SK-N-SH treated with all-trans-retinoic acid at 6 μM for 48 hours (cell line): ENCODE data around the gene SLC17A4.

Experiments
- BACH2 ChIP-seq: fragments of 250-450 bp; sonication (Bioruptor Pico); IDR thresholded peaks from 2 replicates; pipeline ENCODE4 v1.9.0; 2021; ENCODE audit warnings: mild to moderate bottlenecking, borderline replicate concordance
- PATZ1 ChIP-seq: fragments of 250-450 bp; sonication (Bioruptor Pico); IDR thresholded peaks from 2 replicates; pipeline ENCODE4 v1.8.0; 2020; ENCODE audit warnings: mild to moderate bottlenecking, moderate library complexity, borderline replicate concordance
- PPARA ChIP-seq: fragments of 250-450 bp; sonication (Bioruptor Pico); IDR thresholded peaks from 2 replicates; pipeline ENCODE4 v1.5.0; 2020; ENCODE audit warnings: mild to moderate bottlenecking, borderline replicate concordance
- TOX ChIP-seq: fragments of 250-450 bp; sonication (Bioruptor Pico); IDR thresholded peaks from 2 replicates; pipeline ENCODE4 v1.8.0; 2021; ENCODE audit warnings: mild to moderate bottlenecking, moderate library complexity, borderline replicate concordance
- ZNF8 ChIP-seq: fragments of 450-650 bp; formaldehyde crosslinking; IDR thresholded peaks from 2 replicates; pipeline ENCODE4 v1.5.0; 2020; ENCODE audit warnings: mild to moderate bottlenecking, moderate library complexity

DNA sequence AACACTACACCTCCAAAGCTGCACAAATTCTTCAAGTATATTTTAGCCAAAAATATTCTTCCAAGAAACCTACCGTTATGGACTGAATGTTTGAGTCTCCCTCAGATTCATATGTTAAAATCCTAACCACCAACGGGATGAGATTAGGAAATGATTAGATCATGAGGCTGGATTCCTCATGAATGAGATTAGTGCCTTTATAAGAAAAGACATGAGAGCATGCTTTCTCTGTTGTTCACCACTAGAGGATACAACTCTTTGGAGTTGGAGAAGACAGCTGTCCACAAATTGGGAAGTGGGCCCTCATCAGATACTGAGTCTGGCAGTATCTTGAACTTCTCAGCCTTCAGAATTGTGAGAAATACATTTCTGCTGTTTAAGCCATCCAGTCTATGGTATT is 7.1 kb upstream of the SLC17A4 start:
- no peak for TF ChIP-seq PATZ1 (CRISPR knock-in tag)
- TF ChIP-seq TOX (CRISPR knock-in tag): no peak
- TF ChIP-seq ZNF8 (CRISPR knock-in tag): no peak
- no peak for TF ChIP-seq BACH2
- TF ChIP-seq PPARA (CRISPR knock-in tag): no peak
